Panc1 (cell line): ENCODE results near the gene RRBP1.

Experiments used
- CTCF ChIP-seq: fragments of 450-650 bp; IDR thresholded peaks from 2 replicates; pipeline ENCODE4 v1.5.1; 2017; ENCODE audit warnings: mild to moderate bottlenecking
- POLR2AphosphoS5 ChIP-seq: IDR thresholded peaks from 2 replicates; pipeline ENCODE4 v1.6.1; 2012; ENCODE audit warnings: mild to moderate bottlenecking, low read depth, low read length, moderate library complexity
- SIN3A ChIP-seq: IDR thresholded peaks from 2 replicates; pipeline ENCODE4 v1.6.1; 2012; ENCODE audit warnings: low read depth, mild to moderate bottlenecking, low read length, moderate library complexity, borderline replicate concordance; ENCODE audit not compliant: insufficient read depth

DNA sequence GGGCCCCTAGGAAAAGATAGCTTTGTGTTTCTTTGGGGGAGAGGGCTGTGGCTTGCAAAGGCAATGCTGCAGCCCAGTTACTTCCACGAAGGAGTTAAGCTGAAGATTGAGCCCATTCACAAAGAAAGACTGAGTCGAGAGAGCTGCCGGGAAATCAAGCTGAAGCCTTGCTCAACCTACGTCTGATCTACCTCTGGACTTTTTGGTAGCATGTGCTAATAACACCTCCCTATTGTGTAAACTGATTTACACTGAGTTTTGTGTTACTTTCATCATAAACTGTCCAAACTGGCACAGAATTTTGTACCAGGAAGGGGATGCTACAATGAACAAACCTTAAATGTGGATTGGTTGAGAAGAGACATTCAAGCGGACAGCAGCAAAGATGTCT lies 41.3 kb upstream of the RRBP1 start:
- TF ChIP-seq POLR2AphosphoS5 (no peak), CTCF (no peak), SIN3A (no peak)
